NCI-H187 (cell line): ENCODE results near the gene NOXA1.
"Not testable (repeated sequence)": the region's sequence is repeated elsewhere in the genome, so short reads cannot be mapped to it uniquely, and the experiment has no call there.

Experiments
- DNase-seq, 2 experiments: peaks; one replicate each; lab custom pipeline; 2025; lab: John Stamatoyannopoulos, UW

Gene NOXA1

GRCh38 chr9:137406085-137406760 is 17.0 kb upstream of the NOXA1 start:
- no peak for DNase-seq

GRCh38 chr9:137406876-137407589 is 16.2 kb upstream of the NOXA1 start:
- no peak for DNase-seq

DNA sequence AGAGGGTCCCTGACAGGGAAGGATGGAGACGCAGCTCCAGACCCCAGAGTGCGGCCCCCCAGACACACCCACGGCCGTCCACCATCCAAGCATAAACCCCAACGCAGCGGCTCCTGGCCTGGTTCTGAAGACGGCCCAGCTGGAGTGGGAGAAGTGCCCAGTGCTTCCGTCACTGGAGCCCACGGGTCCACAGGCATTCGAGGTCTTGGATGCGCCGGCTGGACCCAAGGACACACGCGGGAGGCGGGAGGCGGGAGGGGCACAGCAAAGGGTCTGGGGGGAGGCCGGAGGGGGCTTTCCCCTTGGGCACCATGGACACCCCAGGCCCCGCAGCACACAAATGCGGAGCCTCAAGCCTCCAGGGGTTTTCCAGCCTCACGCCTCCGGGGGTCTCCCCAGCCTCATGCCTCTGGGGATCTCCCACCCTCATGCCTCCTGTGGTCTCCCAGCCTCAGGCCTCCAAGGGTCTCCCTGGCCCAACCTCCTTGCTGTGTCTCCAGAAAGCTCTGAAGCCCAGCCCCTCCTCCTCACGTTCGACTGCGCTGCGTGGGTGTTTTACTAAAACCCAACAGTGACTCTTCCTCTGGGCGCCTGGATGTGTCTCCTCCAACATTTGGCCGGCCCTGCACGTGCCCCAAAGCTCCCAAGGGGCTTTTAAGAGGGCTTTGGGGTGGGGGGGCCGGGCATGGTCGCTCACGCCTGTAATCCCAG is 15.4 kb upstream of the NOXA1 start:
- DNase-seq = no peak

DNA sequence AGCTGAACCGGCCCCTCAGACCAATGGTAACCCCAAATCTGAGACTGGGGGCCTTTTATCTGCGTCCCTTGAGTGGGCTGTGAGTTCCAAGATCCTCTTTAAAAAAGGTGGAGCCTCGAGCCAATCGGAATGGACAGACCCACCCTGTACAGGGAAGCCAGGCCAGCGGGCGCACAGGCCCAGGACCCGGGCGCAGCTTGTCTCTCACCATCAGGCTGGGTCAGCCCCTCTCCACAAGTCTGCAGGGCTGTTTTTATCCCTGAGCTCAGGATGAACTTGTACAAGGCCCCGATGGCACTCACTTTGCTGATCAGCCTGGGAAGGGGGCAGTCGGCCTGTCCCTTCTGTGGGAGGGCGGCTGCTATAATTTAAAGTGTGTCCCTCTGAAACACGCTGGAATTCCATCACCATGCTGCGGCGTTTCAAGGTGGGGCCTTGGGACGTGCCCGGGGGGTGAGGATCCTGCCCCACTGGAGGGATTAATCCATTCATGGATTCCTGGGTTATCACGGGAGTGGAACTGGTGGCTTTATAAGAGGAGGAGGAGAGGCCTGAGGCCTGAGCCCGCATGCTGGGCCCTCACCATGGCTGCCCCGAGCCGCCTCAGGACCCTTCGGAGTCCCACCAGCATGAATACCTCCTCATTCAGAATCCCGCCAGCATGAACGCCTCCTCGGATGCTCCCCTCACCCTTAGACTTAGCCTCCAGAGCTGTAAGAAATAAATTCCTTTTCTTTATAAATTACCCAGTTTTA is 14.4 kb upstream of the NOXA1 start:
- no peak for DNase-seq

GRCh38 chr9:137409515-137409914 is 13.7 kb upstream of the NOXA1 start:
- DNase-seq = no peak

DNA sequence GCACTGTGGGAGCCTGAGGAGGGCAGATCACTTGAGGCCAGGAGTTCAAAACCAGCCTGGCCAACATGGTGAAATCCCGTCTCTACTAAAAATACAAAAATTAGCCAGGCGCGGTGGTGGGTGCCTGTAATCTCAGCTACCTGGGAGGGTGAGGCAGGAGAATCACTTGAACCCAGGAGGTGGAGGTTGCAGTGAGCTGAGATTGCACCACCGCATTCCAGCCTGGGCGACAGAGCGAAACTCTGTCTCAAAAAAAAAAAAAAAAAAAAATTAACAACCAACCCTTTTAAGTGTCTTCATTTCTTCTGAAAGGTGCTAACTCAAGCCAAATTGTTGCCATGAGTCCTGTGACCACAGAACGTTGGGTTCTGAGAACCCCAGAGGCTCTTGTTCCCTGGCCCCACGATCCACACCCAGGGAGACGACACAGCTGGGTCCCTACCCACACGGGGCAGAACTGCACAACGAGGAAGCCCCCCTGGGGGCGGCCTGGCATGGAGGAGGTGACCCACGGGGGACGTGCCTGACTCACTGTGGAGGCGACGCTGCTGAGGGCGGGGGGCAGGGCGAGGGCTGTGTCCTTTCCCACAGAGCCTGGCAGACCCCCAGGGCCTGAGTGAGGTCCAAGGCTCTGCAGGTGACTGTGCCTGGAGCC is 12.8 kb upstream of the NOXA1 start:
- DNase-seq = not testable (repeated sequence)

DNA sequence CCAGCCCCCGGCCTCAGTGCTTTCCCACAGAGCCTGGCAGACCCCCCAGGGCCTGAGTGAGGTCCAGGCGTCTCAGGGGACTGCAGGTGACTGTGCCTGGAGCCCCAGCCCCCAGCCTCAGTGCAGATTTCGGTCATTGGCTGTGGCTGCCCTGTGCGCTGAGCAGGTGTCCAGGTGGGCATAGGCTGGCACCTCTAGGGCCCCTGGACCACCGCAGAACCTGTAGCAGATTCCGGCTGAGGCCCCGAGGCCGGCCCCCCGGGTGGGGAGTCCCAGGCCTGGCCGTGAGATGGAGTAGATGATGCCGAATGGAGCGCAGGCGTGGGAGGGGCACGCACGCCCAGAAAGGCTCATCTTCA is 12.3 kb upstream of the NOXA1 start:
- no peak for DNase-seq

- no peak for DNase-seq
These were observed 11.9 kb upstream of the NOXA1 start for GRCh38 chr9:137411260-137411644.

GRCh38 chr9:137411645-137412380 is 11.4 kb upstream of the NOXA1 start:
- no peak for DNase-seq

DNA sequence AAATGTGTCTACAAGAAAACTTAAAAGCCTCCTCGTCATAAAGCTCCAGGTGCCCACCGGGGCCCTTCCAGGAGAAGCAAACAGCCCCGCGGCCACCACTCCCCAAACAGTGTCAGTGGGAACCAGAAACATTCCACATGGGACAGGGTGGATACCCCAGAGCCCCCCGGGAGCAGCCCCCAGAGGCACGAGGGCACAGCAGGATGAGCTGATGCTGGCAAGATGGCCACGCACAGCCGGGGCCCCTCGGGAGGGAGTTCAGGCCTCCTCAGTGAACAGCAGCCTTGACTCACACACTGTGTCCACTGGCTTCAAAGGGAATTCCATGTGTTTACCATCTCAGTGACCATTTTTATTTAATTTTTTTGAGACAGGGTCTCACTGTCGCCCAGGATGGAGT is 10.8 kb upstream of the NOXA1 start:
- no peak for DNase-seq

- no peak for DNase-seq
These were observed 7.7 kb upstream of the NOXA1 start for GRCh38 chr9:137415451-137415850.

- no peak for DNase-seq
These were observed 7.1 kb upstream of the NOXA1 start for GRCh38 chr9:137416006-137416562.

- DNase-seq = no peak
These were observed 6.5 kb upstream of the NOXA1 start for GRCh38 chr9:137416563-137417151.

- no peak for DNase-seq
These were observed 5.8 kb upstream of the NOXA1 start for GRCh38 chr9:137417161-137418021.

DNA sequence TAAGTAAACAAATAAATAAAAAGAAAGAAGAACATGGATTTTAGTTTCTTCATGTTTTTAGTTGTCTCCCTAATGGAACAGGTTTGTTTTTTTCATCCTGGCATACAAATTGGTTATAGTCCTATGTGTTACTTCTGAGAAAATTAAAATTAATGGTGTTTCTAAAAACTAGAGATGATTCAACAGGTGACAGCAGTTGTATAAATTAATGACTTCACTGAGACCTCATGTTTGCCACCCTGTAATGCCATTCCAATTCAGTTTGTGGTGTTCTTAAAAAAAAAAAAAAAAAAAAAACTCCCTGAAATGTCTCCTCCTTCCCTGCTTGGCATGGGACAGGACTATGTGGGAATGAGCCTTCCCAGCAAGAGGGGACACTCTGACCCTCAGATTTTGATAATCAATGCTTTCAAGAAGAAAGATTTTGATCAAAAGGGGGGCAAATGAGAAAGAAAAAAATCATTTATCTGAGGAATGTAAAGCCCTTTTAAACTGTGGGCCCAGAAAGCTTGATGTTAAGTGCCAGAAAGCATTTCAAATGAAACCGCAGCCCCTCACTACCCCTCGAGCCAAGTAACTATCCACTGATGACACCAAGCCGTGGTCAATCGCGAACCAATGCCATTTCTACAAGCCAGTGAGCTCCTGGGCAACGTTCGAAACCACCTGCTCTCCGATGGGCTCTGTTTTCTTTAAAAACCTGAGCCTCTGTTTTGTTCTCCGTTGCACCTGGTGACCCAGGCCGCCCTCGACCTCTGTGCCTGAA is 1.2 kb upstream of the NOXA1 start:
- DNase-seq = no peak

GRCh38 chr9:137423514-137424291 is 510 bp downstream of the NOXA1 start:
- DNase-seq = no peak

DNA sequence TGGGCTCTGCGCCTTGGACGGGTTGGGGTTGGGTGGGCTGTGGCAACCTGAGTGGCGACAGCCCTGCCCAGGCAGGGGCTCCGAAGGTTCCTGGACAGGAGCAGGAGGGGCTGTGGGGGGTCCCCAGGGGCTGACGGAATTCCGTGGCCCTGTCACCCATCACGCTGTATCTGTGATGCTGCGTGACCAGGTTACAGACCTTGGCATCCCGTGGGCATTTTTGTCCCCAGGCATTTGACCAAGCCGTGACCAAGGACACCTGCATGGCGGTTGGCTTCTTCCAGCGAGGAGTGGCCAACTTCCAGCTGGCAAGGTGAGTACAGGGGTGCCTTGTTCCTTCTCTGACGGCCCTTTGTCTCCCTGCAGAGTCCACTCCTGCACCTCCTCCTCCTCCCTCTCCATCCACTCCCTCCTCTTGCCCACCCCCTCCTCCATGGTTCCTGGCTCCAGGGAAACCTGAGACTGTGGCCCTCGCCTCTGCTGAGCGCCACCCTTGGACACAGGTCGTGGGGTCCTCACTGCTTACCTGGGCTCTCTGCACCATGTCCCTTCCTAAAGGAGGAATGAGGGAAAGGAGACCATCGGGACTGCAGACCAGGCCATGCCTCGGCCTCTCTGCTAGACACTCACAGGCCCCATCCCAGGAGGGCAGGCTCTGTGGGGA is 3.0 kb downstream of the NOXA1 start:
- DNase-seq = no peak
